Activated CD8-positive, alpha-beta T cell treated with anti-CD3 and anti-CD28 coated beads for 36 hours (primary cell): Measurements from ENCODE around the gene S1PR4. TPM values are rescaled to one million over a fixed set of nuclear protein-coding genes. Genes with fewer than 3 reads are reported as not detected.
A peak's percentile ranks its signal among the peaks of the same experiment; 100 is the strongest.

Source experiments
- ATAC-seq: fragments of 200-7000 bp; cut with Tn5 transposase; one replicate; pipeline ENCODE4 v1.10.0; 2021; ENCODE audit warnings: mild to moderate bottlenecking, moderate library complexity
- CTCF ChIA-PET: fragments of 350-600 bp; sonication (Branson Sonifier 250); formaldehyde crosslinking; loops from one replicate; lab custom pipeline; 2021; ENCODE audit warnings: antibody characterized with exemption; lab: Charles Lee
- POLR2A ChIA-PET: fragments of 350-600 bp; sonication (Branson Sonifier 250); formaldehyde crosslinking; loops from one replicate; lab custom pipeline; 2021; ENCODE audit warnings: antibody characterized with exemption; lab: Charles Lee
- DNase-seq: peaks from one replicate; pipeline ENCODE4 v3.0.0-alpha.2; 2020
- H3K27ac Mint-ChIP-seq: one replicate; pipeline ENCODE4 v1.8.0; 2021; ENCODE audit warnings: mild to moderate bottlenecking, mixed read lengths
- H3K27me3 Mint-ChIP-seq: one replicate; pipeline ENCODE4 v1.8.0; 2021; ENCODE audit warnings: mixed read lengths
- H3K36me3 Mint-ChIP-seq: one replicate; pipeline ENCODE4 v1.8.0; 2021; ENCODE audit warnings: low read depth, mixed read lengths
- H3K4me1 Mint-ChIP-seq: one replicate; pipeline ENCODE4 v1.8.0; 2021; ENCODE audit warnings: low read depth, mixed read lengths
- H3K4me3 Mint-ChIP-seq: one replicate; pipeline ENCODE4 v1.8.0; 2021; ENCODE audit warnings: mild to moderate bottlenecking, moderate library complexity, mixed read lengths
- H3K9me3 Mint-ChIP-seq: one replicate; pipeline ENCODE4 v1.8.0; 2021; ENCODE audit warnings: mixed read lengths
- CTCF ChIP-seq: fragments of 200-600 bp; IDR thresholded peaks from one replicate; pipeline ENCODE4 v1.8.0; 2022; ENCODE audit warnings: antibody characterized with exemption, mild to moderate bottlenecking
- intact Hi-C: fragments of 100-400 bp; cut with micrococcal nuclease; formaldehyde crosslinking; loops from one replicate; pipeline ENCODE4 v1.10.0; 2022
- total RNA-seq, 2 experiments: library from RNA; stranded (reverse); gene quantifications; one replicate each; pipeline ENCODE4 v1.2.3, GENCODE V29; 2021

Gene S1PR4
- total RNA-seq, 2 experiments from 2014 or later = 48.5 to 51.9 TPM

GRCh38 chr19:3140667-3141038 is 37.9 kb upstream of the S1PR4 start:
- Mint-ChIP-seq H3K27ac (peak overlapping the region; percentile 8), H3K36me3 (peaks cover 12% of the 10 kb centered on the region), H3K4me3 (no peak overlapping the region), H3K4me1 (peaks cover 28% of the 10 kb centered on the region), H3K27me3 (peaks cover 6% of the 10 kb centered on the region), H3K9me3 (peaks cover 6% of the 10 kb centered on the region)
- intact Hi-C loops = no loop called here
- peak; percentile 31 for DNase-seq
- TF ChIP-seq CTCF = no peak
- ChIA-PET CTCF (interaction anchor here (1.0 to 5.7 kb wide), 5 partner anchors 13 to 37 kb away, joined by 3 to 55 read pairs (median 7); no protein-coding TSS in a partner anchor), POLR2A (interaction anchor here (1.8 kb wide), 1 partner anchor 15 kb away, joined by 4 read pairs; no protein-coding TSS in a partner anchor)
- ATAC-seq = peak; percentile 56

GRCh38 chr19:3142292-3142670 is 36.3 kb upstream of the S1PR4 start:
- no peak for TF ChIP-seq CTCF
- ChIA-PET POLR2A (interaction anchor here (0.7 to 1.8 kb wide), 2 partner anchors 12 to 13 kb away, joined by 3 to 4 read pairs; no protein-coding TSS in a partner anchor), CTCF (interaction anchor here (0.9 to 5.7 kb wide), 7 partner anchors 10 to 191 kb away, joined by 3 to 55 read pairs (median 4); no protein-coding TSS in a partner anchor)
- peak; percentile 78 for DNase-seq
- Mint-ChIP-seq H3K4me3 (peak overlapping the region; percentile 39), H3K27ac (peak overlapping the region; percentile 72), H3K27me3 (peaks cover under 1% of the 10 kb centered on the region), H3K4me1 (peaks cover 28% of the 10 kb centered on the region), H3K36me3 (peaks cover 8% of the 10 kb centered on the region), H3K9me3 (peaks cover 6% of the 10 kb centered on the region)
- intact Hi-C loops = no loop called here
- ATAC-seq = peak; percentile 67

DNA sequence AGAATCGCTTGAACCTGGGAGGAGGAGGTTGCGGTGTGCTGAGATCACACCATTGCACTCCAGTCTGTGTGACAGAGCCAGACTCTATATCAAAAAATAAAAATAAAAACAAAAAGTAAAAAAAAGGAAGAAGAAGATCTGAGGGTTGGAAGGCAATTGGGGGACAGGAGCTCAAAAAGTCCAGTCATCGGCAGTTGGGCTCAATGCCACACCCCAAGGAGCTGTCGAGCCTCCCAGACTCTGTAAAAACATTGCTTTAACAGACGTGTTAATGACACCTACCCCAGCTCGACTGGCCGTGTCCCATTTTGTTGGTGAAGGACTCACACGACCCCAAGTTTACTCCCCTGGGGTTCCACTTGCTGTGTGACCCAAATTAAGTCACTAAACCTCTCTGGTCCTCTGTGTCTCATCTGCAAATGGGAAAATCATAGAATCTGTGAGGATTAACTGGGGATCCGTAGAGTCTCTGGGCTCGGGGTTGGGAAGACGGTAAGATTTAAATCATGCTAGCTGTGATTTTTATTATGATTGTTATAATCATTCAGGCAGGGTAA is 35.7 kb upstream of the S1PR4 start:
- intact Hi-C loops = no loop called here

DNA sequence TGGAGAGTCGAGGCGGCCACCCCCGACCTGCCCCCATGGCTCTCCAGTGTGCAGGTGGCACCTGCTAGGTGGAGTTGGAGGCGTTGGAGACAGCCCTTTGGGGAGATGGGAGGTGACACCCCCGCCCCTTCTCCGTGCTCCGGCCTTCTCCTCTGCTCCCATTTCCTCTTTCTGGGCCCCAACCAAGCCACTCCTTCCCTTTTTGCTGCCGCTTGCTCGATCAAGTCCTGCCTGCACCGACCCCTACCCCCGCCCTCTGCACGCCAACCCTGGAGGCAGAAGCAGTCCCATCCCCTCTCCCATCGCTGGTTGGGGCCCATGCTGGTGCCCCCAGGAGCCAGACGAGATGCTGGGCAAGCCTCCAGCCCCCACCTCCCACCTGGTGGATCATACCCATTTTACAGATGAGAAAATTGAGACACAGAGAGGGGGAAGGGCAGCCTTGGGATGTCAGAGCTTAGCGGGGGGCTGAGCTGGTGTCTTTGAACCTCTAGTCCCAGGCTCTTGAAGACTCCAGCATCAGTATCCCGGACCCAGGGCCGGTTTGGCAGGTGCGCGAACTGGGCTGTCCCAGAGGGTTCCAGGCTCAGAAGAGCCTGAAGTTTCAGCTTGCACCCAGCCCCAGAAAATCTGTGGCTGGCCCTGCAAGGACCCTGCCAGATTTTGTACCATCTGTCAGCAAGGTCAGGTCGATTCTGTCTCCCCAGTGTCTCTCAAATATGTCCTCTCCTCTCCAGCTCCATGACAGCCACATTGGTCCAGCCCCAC is 32.5 kb upstream of the S1PR4 start:
- peaks cover 6% of the 10 kb centered on the region for H3K36me3 Mint-ChIP-seq
- intact Hi-C loops = no loop called here
- no peaks in the 10 kb centered on the region for H3K27me3 Mint-ChIP-seq
- TF ChIP-seq CTCF = no peak
- H3K4me1 Mint-ChIP-seq = peaks cover 22% of the 10 kb centered on the region
- ATAC-seq = no peak
- POLR2A ChIA-PET = no interaction called here
- H3K9me3 Mint-ChIP-seq = no peaks in the 10 kb centered on the region
- no peak overlapping the region for H3K27ac Mint-ChIP-seq
- H3K4me3 Mint-ChIP-seq = no peak overlapping the region
- no peak for DNase-seq
- CTCF ChIA-PET = interaction anchor here (0.7 to 2.5 kb wide), 12 partner anchors 8 to 168 kb away, joined by 3 to 25 read pairs (median 4); partner anchors contain the start of gene GNA15

More for the DNA sequence above, 35.7 kb upstream of the S1PR4 start:
- DNase-seq (no peak), ATAC-seq (no peak)
- H3K27me3 Mint-ChIP-seq = no peaks in the 10 kb centered on the region
- peaks cover 7% of the 10 kb centered on the region for H3K36me3 Mint-ChIP-seq
- ChIA-PET CTCF (interaction anchor here (0.9 to 5.7 kb wide), 5 partner anchors 15 to 192 kb away, joined by 3 to 55 read pairs (median 7); no protein-coding TSS in a partner anchor), POLR2A (no interaction called here)
- no peak for TF ChIP-seq CTCF
- H3K9me3 Mint-ChIP-seq = peaks cover 6% of the 10 kb centered on the region
- H3K4me1 Mint-ChIP-seq = peaks cover 28% of the 10 kb centered on the region
- no peak overlapping the region for H3K4me3 Mint-ChIP-seq
- H3K27ac Mint-ChIP-seq = no peak overlapping the region
